IMR-90 (cell line): ENCODE measurements around the gene TIMELESS. TPM values are rescaled to one million over a fixed set of nuclear protein-coding genes. Genes with fewer than 3 reads are reported as not detected.
"Not testable (repeated sequence)": the region's sequence is repeated elsewhere in the genome, so short reads cannot be mapped to it uniquely, and the experiment has no call there.

Experiments used
- ATAC-seq: fragments of 200-7000 bp; cut with Tn5 transposase; 2 replicates; pipeline ENCODE4 v1.9.1; 2020; ENCODE audit warnings: low read depth, mild to moderate bottlenecking, moderate library complexity
- BruUV-seq: library from RNA; stranded (reverse); fragments of 400-500 nt; replicated peaks from 2 replicates; lab custom pipeline; 2021; lab: Mats Ljungman, UMichigan
- CTCF ChIA-PET: fragments of 300-600 bp; formaldehyde crosslinking; extraction: SDS; loops from one replicate; lab custom pipeline; 2021; ENCODE audit warnings: antibody characterized with exemption; lab: Yijun Ruan, JAX
- POLR2A ChIA-PET: fragments of 300-600 bp; sonication (Branson Sonifier 250); formaldehyde crosslinking; loops from one replicate; lab custom pipeline; 2022; ENCODE audit warnings: antibody characterized with exemption; ENCODE audit not compliant: unreplicated experiment; lab: Charles Lee
- DNase-seq: peaks from one replicate; pipeline ENCODE4 v3.0.0; 2013
- H2AFZ ChIP-seq: replicated peaks from 2 replicates; pipeline ENCODE3; 2013; ENCODE audit warnings: low read length, mild to moderate bottlenecking; ENCODE audit not compliant: poor library complexity
- H2AK5ac ChIP-seq: 2 replicates; pipeline ENCODE4 v1.6.1; 2013; ENCODE audit warnings: low read depth, low read length, inconsistent platforms
- H2AK9ac ChIP-seq: replicated peaks from 2 replicates; pipeline ENCODE3; 2013; ENCODE audit warnings: mild to moderate bottlenecking, low read depth, low read length, moderate library complexity; ENCODE audit not compliant: poor library complexity
- H2BK120ac ChIP-seq: 2 replicates; pipeline ENCODE4 v1.6.1; 2013; ENCODE audit warnings: low read depth, low read length, inconsistent platforms
- H2BK15ac ChIP-seq: 3 replicates; pipeline ENCODE4 v1.6.1; 2013; ENCODE audit warnings: low read depth, low read length, inconsistent platforms
- H2BK20ac ChIP-seq: 2 replicates; pipeline ENCODE4 v1.6.1; 2013; ENCODE audit warnings: low read depth, mild to moderate bottlenecking, inconsistent platforms, low read length, moderate library complexity
- H2BK5ac ChIP-seq: 2 replicates; pipeline ENCODE4 v1.6.1; 2013; ENCODE audit warnings: mild to moderate bottlenecking, low read depth, low read length, inconsistent platforms; ENCODE audit not compliant: poor library complexity, severe bottlenecking
- H3K14ac ChIP-seq: replicated peaks from 2 replicates; pipeline ENCODE4 v1.6.1; 2013; ENCODE audit warnings: low read depth, low read length, inconsistent platforms
- H3K18ac ChIP-seq: 2 replicates; pipeline ENCODE4 v1.6.1; 2013; ENCODE audit warnings: low read depth, low read length, control low read depth
- H3K23ac ChIP-seq: 2 replicates; pipeline ENCODE4 v1.6.1; 2013; ENCODE audit warnings: low read depth, low read length, inconsistent platforms
- H3K27ac ChIP-seq: 2 replicates; pipeline ENCODE4 v1.5.1; 2013; ENCODE audit warnings: mild to moderate bottlenecking, control low read depth, low read length; ENCODE audit not compliant: insufficient read depth
- H3K27me3 ChIP-seq: 2 replicates; pipeline ENCODE4 v1.6.1; 2013; ENCODE audit warnings: low read length; ENCODE audit not compliant: control insufficient read depth, insufficient read depth
- H3K36me3 ChIP-seq: 2 replicates; pipeline ENCODE4 v1.6.1; 2013; ENCODE audit warnings: low read length, mixed read lengths; ENCODE audit not compliant: control insufficient read depth, insufficient read depth
- H3K4ac ChIP-seq: 2 replicates; pipeline ENCODE4 v1.6.1; 2013; ENCODE audit warnings: low read depth, low read length, inconsistent platforms
- H3K4me1 ChIP-seq: 2 replicates; pipeline ENCODE4 v1.6.1; 2013; ENCODE audit warnings: low read length, mixed read lengths; ENCODE audit not compliant: control insufficient read depth, insufficient read depth
- H3K4me2 ChIP-seq: 2 replicates; pipeline ENCODE4 v1.6.1; 2013; ENCODE audit warnings: low read depth, mild to moderate bottlenecking, control low read depth, low read length, moderate library complexity
- H3K4me3 ChIP-seq: 2 replicates; pipeline ENCODE4 v1.5.1; 2013; ENCODE audit warnings: low read depth, mild to moderate bottlenecking, control low read depth, low read length, moderate library complexity; ENCODE audit not compliant: insufficient read depth
- H3K56ac ChIP-seq: 2 replicates; pipeline ENCODE4 v1.6.1; 2013; ENCODE audit warnings: low read length, inconsistent platforms; ENCODE audit not compliant: insufficient read depth; ENCODE audit errors: extremely low read depth
- H3K79me1 ChIP-seq, 2 experiments: 2 replicates each; pipeline ENCODE4 v1.6.1; 2013; ENCODE audit warnings: low read length in 2 of 2, inconsistent platforms in 1 of 2, low read depth in 1 of 2
- H3K9ac ChIP-seq: 2 replicates; pipeline ENCODE4 v1.6.1; 2013; ENCODE audit warnings: low read depth, low read length, control low read depth
- H3K9me1 ChIP-seq: 2 replicates; pipeline ENCODE4 v1.6.1; 2013; ENCODE audit warnings: low read length, inconsistent platforms; ENCODE audit not compliant: insufficient read depth
- H3K9me3 ChIP-seq: 2 replicates; pipeline ENCODE4 v1.6.1; 2013; ENCODE audit warnings: low read length; ENCODE audit not compliant: control insufficient read depth, insufficient read depth
- H4K20me1 ChIP-seq: 2 replicates; pipeline ENCODE4 v1.6.1; 2013; ENCODE audit warnings: low read length, inconsistent platforms; ENCODE audit not compliant: insufficient read depth
- H4K5ac ChIP-seq: 2 replicates; pipeline ENCODE4 v1.6.1; 2013; ENCODE audit warnings: mild to moderate bottlenecking, low read depth, low read length, control low read depth
- H4K8ac ChIP-seq, 2 experiments: 2 replicates each; pipeline ENCODE4 v1.6.1; 2013; ENCODE audit warnings: low read depth in 2 of 2, low read length in 2 of 2, control low read depth in 1 of 2, inconsistent platforms in 1 of 2
- H4K91ac ChIP-seq: 2 replicates; pipeline ENCODE4 v1.6.1; 2013; ENCODE audit warnings: low read depth, low read length, inconsistent platforms; ENCODE audit not compliant: insufficient read depth
- WGBS, 2 experiments: methylation state at CpG; one replicate each; pipeline versions ENCODE4 v1.1.5 to v1.1.7; 2013; ENCODE audit warnings: missing lambda C conversion rate in 2 of 2; ENCODE audit not compliant: insufficient read length in 1 of 2; ENCODE audit errors: extremely low coverage in 2 of 2; 5-methylcytosine and 5-hydroxymethylcytosine counted together
- dilution Hi-C: fragments of 300-500 bp; cut with HindIII; formaldehyde crosslinking; loops from one replicate; pipeline ENCODE4 v1.14.3; 2018; ENCODE audit warnings: low sequenced_read_pairs; ENCODE audit not compliant: unreplicated experiment
- in situ Hi-C: fragments of 300-500 bp; cut with MboI; formaldehyde crosslinking; loops from 3 replicates; pipeline ENCODE4 v1.14.3; 2019; ENCODE audit warnings: low sequenced_read_pairs, inconsistent platforms, mixed read lengths
- intact Hi-C: fragments of 100-400 bp; cut with micrococcal nuclease; formaldehyde crosslinking; loops from 2 replicates; pipeline ENCODE4 v1.10.0; 2022
- polyA plus RNA-seq, 3 experiments: library from polyadenylated mRNA; depleted of rRNA; stranded (reverse); fragments of >200 nt; gene quantifications; 2 replicates each; pipeline ENCODE4 v1.2.3, GENCODE V29; 2012; ENCODE audit warnings: low replicate concordance in 1 of 3
- total RNA-seq: library from RNA; depleted of rRNA; stranded (reverse); fragments of >200 nt; gene quantifications from 2 replicates; pipeline ENCODE4 v1.2.3, GENCODE V29; 2012

TIMELESS gene
- total and polyA plus RNA-seq, 2 of the 4 experiments (the other 2 are of a cell fraction) = 7.3 to 10.4 TPM

- WGBS, 2 experiments = no CpG with 5 or more reads among the region's 3 CpGs
- H3K79me1 ChIP-seq, H3K4me2 ChIP-seq, H4K20me1 ChIP-seq, in situ Hi-C loops, H3K9me1 ChIP-seq, H3K4me3 ChIP-seq, H2AK5ac ChIP-seq, H3K36me3 ChIP-seq, CTCF ChIA-PET, H3K9me3 ChIP-seq, H2AK9ac ChIP-seq, H4K5ac ChIP-seq, H2BK20ac ChIP-seq, DNase-seq, H3K56ac ChIP-seq, H3K18ac ChIP-seq, H3K9ac ChIP-seq, H2BK120ac ChIP-seq, ATAC-seq, H3K27ac ChIP-seq, H3K23ac ChIP-seq, POLR2A ChIA-PET, H3K4ac ChIP-seq, H3K27me3 ChIP-seq, H2BK15ac ChIP-seq, BruUV-seq, H3K4me1 ChIP-seq, H2BK5ac ChIP-seq, H3K14ac ChIP-seq, dilution Hi-C loops, intact Hi-C loops, H2AFZ ChIP-seq, H4K8ac ChIP-seq, H4K91ac ChIP-seq: not testable (repeated sequence)
These were observed 45.0 kb downstream of the TIMELESS start for GRCh38 chr12:56404227-56404626.

GRCh38 chr12:56401612-56402011, 47.6 kb downstream of the TIMELESS start:
- H4K5ac ChIP-seq, H3K18ac ChIP-seq, H3K36me3 ChIP-seq, in situ Hi-C loops, DNase-seq, H3K27ac ChIP-seq, BruUV-seq, H4K91ac ChIP-seq, H3K9me1 ChIP-seq, CTCF ChIA-PET, H3K56ac ChIP-seq, dilution Hi-C loops, H2BK120ac ChIP-seq, H3K79me1 ChIP-seq, intact Hi-C loops, H3K23ac ChIP-seq, H3K9ac ChIP-seq, H4K20me1 ChIP-seq, H3K9me3 ChIP-seq, H2BK15ac ChIP-seq, H3K27me3 ChIP-seq, H2BK5ac ChIP-seq, POLR2A ChIA-PET, H3K4me1 ChIP-seq, H2BK20ac ChIP-seq, H3K4me2 ChIP-seq, ATAC-seq, H2AFZ ChIP-seq, H3K4ac ChIP-seq, H2AK5ac ChIP-seq, H4K8ac ChIP-seq, H3K4me3 ChIP-seq, H3K14ac ChIP-seq, H2AK9ac ChIP-seq: not testable (repeated sequence)
